LNCAP (cell line): Measurements from ENCODE around the gene KLRB1.

ENCODE experiments used
- TF ChIP-seq, protein P1 (sequence below): fragments of 450-650 bp; IDR thresholded peaks from 2 replicates; pipeline ENCODE4 v1.5.1; 2017; ENCODE audit warnings: mild to moderate bottlenecking

KLRB1 gene

DNA sequence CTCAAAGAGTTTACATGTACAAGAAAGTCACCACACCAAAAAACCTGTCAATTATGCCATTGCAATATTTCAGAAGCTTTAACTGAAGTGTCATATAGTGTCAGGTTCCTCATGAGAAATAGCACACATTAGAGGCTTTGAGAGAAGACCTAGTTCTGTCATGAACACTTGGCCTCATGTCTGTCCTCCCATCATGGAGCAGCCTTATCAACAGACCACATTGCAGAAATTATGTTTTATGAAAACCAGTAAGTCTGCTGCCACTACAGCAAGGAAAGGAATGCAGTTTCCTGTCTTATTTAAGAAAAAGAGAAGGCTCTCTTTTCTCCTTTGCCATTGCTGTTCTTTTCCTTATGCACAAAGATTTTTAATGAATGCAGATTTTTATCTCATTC, 35.5 kb upstream of the KLRB1 start:
- TF ChIP-seq, protein P1, sequence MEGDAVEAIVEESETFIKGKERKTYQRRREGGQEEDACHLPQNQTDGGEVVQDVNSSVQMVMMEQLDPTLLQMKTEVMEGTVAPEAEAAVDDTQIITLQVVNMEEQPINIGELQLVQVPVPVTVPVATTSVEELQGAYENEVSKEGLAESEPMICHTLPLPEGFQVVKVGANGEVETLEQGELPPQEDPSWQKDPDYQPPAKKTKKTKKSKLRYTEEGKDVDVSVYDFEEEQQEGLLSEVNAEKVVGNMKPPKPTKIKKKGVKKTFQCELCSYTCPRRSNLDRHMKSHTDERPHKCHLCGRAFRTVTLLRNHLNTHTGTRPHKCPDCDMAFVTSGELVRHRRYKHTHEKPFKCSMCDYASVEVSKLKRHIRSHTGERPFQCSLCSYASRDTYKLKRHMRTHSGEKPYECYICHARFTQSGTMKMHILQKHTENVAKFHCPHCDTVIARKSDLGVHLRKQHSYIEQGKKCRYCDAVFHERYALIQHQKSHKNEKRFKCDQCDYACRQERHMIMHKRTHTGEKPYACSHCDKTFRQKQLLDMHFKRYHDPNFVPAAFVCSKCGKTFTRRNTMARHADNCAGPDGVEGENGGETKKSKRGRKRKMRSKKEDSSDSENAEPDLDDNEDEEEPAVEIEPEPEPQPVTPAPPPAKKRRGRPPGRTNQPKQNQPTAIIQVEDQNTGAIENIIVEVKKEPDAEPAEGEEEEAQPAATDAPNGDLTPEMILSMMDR = no peak

GRCh38 chr12:9642606-9643265, 35.0 kb upstream of the KLRB1 start:
- TF ChIP-seq, protein P1 = no peak

DNA sequence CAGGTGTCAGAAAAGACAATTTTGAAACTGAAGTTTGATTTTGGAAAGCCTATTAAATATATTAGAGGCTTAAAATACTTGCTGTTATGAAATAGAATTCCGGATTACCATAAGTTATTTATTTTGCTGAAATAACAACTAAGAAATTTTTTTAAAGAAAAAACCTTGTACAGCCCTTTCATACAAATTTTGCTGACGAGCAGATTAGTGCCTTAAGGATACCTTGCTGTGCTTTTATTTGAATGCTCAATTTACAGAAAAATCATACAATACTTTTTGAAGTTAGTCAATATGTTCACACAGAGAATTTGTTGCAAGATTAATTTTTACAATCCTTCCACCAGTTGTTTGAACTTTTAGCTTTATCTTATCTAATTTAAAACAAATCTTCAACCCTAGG, 32.3 kb upstream of the KLRB1 start:
- TF ChIP-seq, protein P1 = no peak

- TF ChIP-seq, protein P1 = no peak
Measured at GRCh38 chr12:9636851-9637206, 29.1 kb upstream of the KLRB1 start.

DNA sequence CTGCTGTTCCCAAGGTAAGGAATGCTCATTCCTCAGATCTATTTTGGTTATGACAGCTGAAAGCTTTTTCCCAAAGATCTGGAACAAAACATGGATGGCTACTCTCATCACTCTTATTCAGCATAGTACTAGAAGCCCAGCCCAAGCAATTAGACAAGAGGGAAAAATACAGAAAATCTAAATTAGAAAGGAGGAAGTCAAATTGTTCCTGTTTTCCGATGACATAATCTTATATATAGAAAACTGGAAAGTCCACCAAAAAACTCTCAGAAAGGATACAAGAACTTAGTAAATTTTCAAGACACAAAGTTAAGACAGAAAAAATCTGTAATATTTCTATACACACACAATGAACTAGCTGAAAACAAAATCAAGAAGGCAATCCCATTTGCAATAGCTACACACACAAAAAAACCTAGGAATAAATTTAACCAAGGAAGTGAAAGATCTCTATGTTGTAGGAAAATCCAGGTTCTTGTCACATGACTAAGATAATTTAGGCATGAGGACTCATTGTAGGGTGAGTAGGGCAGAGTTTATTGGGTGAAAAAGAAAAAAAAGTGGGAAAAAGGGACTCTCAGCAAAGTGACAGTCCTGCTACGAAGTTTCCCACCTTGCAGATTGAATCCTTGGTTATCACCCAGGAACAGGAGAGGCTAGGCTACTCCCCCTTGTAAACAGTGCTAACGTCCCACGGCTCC, 28.6 kb upstream of the KLRB1 start:
- TF ChIP-seq, protein P1 = no peak

DNA sequence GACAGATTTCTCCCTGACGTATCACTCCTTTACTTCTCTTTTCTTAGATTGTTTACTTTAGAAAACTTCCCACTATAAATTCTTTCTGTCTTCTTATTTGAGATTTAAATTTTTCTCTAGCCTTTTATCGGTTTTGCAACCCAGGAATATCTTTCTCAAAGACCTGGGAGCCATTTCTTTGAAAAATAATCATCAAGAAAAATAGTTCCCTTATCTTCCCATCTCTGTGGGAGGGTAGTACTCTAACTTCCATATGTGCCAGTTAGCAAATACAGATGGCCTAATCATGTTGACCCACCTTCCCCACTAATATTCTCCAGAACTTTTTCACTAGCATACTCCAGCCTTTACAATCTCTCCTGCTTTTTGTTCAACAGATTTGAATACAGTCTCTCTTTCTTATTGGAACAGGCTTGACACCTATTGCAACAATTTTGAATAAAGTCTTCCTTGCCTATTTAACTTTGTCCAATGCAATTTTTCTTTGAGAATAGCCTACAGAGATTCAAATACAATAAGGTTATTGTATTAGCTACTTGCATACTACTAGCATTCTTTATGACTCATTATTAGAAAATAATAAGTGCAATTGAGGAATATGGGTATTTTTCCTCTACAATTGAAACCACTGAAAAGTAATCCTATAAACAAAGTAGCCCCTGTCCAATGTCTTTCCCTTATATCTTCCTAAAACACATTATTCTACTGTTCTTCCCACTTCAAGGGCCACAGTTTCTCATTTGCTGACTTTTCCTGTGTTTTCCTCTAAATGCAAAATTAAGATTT, 27.4 kb upstream of the KLRB1 start:
- TF ChIP-seq, protein P1 = no peak

GRCh38 chr12:9634177-9634803, 26.6 kb upstream of the KLRB1 start:
- TF ChIP-seq, protein P1 = peak; percentile 79
